Endometrial microvascular endothelial cells (primary cell): Measurements from ENCODE around the gene LPP. TPM values are rescaled to one million over a fixed set of nuclear protein-coding genes. Genes with fewer than 3 reads are reported as not detected.

Experiments used
- in situ Hi-C: cut with HindIII; loops from 2 replicates; pipeline ENCODE4 v1.10.0; 2017; ENCODE audit warnings: low sequenced_read_pairs, low pct_unique_long_range_greater_than_20kb; ENCODE audit errors: inconsistent ontology term
- total RNA-seq: library from RNA; depleted of rRNA; stranded (reverse); fragments of >200 nt; gene quantifications from one replicate; pipeline ENCODE4 v1.2.3, GENCODE V29; 2015; ENCODE audit errors: inconsistent ontology term

LPP gene
- total RNA-seq, 1 donor from 2014 or later: 43.2 TPM

DNA sequence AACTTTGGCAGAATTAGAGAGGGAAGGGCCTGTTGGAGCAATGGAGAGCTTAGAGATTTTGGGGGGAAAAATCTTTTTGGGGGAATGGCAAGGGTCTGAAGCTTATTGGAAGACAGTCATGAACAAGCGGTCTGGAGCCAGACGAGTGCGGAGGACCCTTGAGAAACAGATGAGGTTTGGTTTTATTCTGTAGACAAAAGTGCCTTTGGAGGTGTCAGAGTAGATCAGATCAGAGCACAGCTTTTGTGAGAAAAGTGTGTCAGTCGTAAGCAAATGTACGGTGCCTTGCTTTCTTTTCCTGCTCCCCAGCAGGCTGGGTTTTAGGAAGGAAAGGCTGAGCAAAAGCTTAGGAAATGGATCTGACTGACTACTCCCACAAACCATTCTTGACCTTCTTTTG lies 781.0 kb downstream of the LPP start:
- in situ Hi-C loops: loop anchor here (10.0 kb wide), 1 partner anchor 140 kb away; no protein-coding TSS in a partner anchor

- in situ Hi-C loops: loop anchor here (10.0 kb wide), 1 partner anchor 142 kb away; no protein-coding TSS in a partner anchor
Observed at GRCh38 chr3:188936597-188937107, 782.7 kb downstream of the LPP start.

DNA sequence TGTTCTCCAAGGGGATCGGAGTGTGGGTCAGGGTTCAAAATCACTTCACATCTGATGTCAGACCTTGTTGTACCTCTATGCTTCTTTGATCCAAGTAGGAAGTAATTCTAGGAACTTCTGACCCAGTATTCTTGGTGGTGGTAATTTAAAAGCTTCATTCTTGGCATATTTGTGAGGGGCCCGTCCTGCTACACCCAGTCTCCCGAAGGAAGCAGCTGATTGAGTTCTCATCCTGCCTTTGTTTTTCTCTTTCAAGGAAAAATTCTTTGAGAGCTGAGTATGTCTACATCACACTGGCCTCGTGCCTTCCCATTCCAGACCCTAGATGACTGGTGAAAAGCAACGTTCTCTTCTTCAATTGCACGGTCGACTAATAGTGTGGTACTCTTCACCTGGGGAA lies 783.4 kb downstream of the LPP start:
- in situ Hi-C loops: loop anchor here (10.0 kb wide), 1 partner anchor 143 kb away; no protein-coding TSS in a partner anchor

DNA sequence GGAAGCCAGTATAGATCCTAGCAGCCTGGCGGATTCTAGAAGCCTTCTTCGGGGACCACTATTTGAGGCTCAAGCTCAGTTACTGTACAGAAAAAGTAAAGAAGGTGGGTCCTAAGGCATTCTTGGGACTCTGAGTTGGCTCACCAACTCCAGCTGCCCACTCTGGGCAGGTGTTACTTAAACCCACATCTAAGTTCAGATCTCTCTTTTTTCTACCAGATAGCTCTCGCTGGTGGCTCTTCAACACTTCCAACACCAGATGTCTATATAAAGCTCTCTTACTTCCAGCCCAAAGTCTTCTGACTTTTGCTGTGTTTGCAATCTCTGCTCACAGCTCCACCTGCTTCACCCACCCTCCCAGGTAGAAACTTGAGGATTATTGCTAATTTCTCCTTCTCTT lies 785.0 kb downstream of the LPP start:
- in situ Hi-C loops: loop anchor here (10.0 kb wide), 1 partner anchor 144 kb away; no protein-coding TSS in a partner anchor

- in situ Hi-C loops: loop anchor here (10.0 kb wide), 1 partner anchor 145 kb away; no protein-coding TSS in a partner anchor
Observed at GRCh38 chr3:188939814-188940572, 786.0 kb downstream of the LPP start.
